ENCODE results near the gene SYNPO2.
A peak's percentile ranks its signal among the peaks of the same experiment; 100 is the strongest.

Gene SYNPO2

GRCh38 chr4:118930255-118930654 is 41.6 kb downstream of the SYNPO2 start:
- no peak for DNase-seq (ENCODE audit: low read depth, low spot score)

GRCh38 chr4:118931786-118932185 is 43.1 kb downstream of the SYNPO2 start:
- no peak for DNase-seq (ENCODE audit: low read depth, low spot score)

GRCh38 chr4:118935819-118936218 is 47.2 kb downstream of the SYNPO2 start:
- DNase-seq (ENCODE audit: low read depth, low spot score) = no peak

GRCh38 chr4:118936406-118936805 is 47.8 kb downstream of the SYNPO2 start:
- DNase-seq (ENCODE audit: low read depth, low spot score) = no peak

GRCh38 chr4:118939169-118939783 is 50.6 kb downstream of the SYNPO2 start:
- no peak for DNase-seq (ENCODE audit: low read depth, low spot score)

- no peak for DNase-seq (ENCODE audit: low read depth, low spot score)
Observed at GRCh38 chr4:118941149-118941548, 52.5 kb downstream of the SYNPO2 start.

- no peak for DNase-seq (ENCODE audit: low read depth, low spot score)
Observed at GRCh38 chr4:118941799-118942198, 53.1 kb downstream of the SYNPO2 start.

GRCh38 chr4:118942465-118942864 is 53.8 kb downstream of the SYNPO2 start:
- DNase-seq (ENCODE audit: low read depth, low spot score) = peak; percentile 19

- no peak for DNase-seq (ENCODE audit: low read depth, low spot score)
Observed at GRCh38 chr4:118947095-118947494, 58.4 kb downstream of the SYNPO2 start.

GRCh38 chr4:118948545-118949144 is 60.0 kb downstream of the SYNPO2 start:
- no peak for DNase-seq (ENCODE audit: low read depth, low spot score)

GRCh38 chr4:118950224-118950623 is 61.6 kb downstream of the SYNPO2 start:
- no peak for DNase-seq (ENCODE audit: low read depth, low spot score)

GRCh38 chr4:118950929-118951570 is 62.4 kb downstream of the SYNPO2 start:
- DNase-seq (ENCODE audit: low read depth, low spot score) = no peak

- DNase-seq (ENCODE audit: low read depth, low spot score) = no peak
Observed at GRCh38 chr4:118953276-118953675, 64.6 kb downstream of the SYNPO2 start.

- DNase-seq (ENCODE audit: low read depth, low spot score) = peak; percentile 66
Observed at GRCh38 chr4:118954246-118954645, 65.6 kb downstream of the SYNPO2 start.

GRCh38 chr4:118955515-118955914 is 66.9 kb downstream of the SYNPO2 start:
- DNase-seq (ENCODE audit: low read depth, low spot score) = no peak

GRCh38 chr4:118957722-118958445 is 69.2 kb downstream of the SYNPO2 start:
- DNase-seq (ENCODE audit: low read depth, low spot score) = peak; percentile 31

- no peak for DNase-seq (ENCODE audit: low read depth, low spot score)
Observed at GRCh38 chr4:118962540-118962939, 73.9 kb downstream of the SYNPO2 start.

GRCh38 chr4:118964891-118965411 is 76.3 kb downstream of the SYNPO2 start:
- no peak for DNase-seq (ENCODE audit: low read depth, low spot score)

GRCh38 chr4:118967393-118967792 is 78.7 kb downstream of the SYNPO2 start:
- DNase-seq (ENCODE audit: low read depth, low spot score) = peak; percentile 63

- DNase-seq (ENCODE audit: low read depth, low spot score) = peak; percentile 93
Observed at GRCh38 chr4:118968005-118968404, 79.4 kb downstream of the SYNPO2 start.

GRCh38 chr4:118968813-118969212 is 80.2 kb downstream of the SYNPO2 start:
- no peak for DNase-seq (ENCODE audit: low read depth, low spot score)

- DNase-seq (ENCODE audit: low read depth, low spot score) = peak; percentile 73
Observed at GRCh38 chr4:118969359-118969758, 80.7 kb downstream of the SYNPO2 start.

Measured in astrocyte of the hippocampus (primary cell).